LHCN-M2 (cell line): ENCODE data around the gene ERCC6L2. TPM values are rescaled to one million over a fixed set of nuclear protein-coding genes. Genes with fewer than 3 reads are reported as not detected.
A peak's percentile ranks its signal among the peaks of the same experiment; 100 is the strongest.

Experiments
- DNase-seq: peaks from one replicate; pipeline ENCODE4 v3.0.0-alpha.2; 2012; ENCODE audit warnings: low read depth
- total RNA-seq: library from RNA; depleted of rRNA; stranded (reverse); fragments of >200 nt; gene quantifications from 2 replicates; pipeline ENCODE4 v1.2.3, GENCODE V29; 2014

The ERCC6L2 gene
- total RNA-seq, 1 experiment from 2014 or later = 61.8 TPM

- no peak for DNase-seq
These were observed 101.9 kb downstream of the ERCC6L2 start for GRCh38 chr9:95977371-95977770.

DNA sequence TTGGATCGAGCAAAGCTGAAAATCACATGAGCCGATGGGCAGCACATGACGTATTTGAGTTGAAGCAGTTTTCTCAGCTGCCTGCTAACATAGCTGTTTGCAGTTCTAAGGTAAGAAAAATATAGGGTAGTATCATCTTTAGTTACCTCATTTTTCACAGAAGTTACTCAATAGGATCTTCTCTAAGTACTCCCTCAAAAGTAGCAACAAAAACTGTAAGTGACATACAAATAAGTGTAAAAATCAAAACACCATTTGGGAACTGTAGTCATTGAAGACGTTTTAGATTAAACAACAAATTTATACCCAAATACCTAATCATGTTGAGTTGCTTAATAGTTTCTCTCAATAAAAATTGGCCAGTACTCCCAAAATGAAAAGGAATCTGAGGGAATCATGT, 102.6 kb downstream of the ERCC6L2 start:
- DNase-seq = no peak

DNA sequence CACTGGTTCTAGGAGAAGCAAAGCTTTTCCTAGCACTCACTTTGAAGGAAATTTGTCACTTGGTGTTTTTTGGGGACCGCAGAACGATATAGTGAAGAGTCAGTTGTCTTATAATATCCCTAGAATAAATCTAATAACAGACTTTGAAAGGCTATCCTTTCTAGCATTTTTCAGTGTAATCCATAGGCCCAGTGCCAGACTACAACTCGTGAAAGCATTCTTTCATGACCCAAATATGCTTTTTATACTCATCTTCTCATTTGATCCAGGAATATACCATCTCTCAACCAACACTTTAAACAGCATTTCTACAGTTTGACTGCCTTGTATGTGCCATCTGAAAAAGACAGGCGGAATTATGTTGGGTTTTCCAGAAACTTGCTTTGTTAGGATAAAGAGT, 104.0 kb downstream of the ERCC6L2 start:
- peak; percentile 25 for DNase-seq

- DNase-seq = peak; percentile 89
These were observed 105.0 kb downstream of the ERCC6L2 start for GRCh38 chr9:95980262-95981125.

DNA sequence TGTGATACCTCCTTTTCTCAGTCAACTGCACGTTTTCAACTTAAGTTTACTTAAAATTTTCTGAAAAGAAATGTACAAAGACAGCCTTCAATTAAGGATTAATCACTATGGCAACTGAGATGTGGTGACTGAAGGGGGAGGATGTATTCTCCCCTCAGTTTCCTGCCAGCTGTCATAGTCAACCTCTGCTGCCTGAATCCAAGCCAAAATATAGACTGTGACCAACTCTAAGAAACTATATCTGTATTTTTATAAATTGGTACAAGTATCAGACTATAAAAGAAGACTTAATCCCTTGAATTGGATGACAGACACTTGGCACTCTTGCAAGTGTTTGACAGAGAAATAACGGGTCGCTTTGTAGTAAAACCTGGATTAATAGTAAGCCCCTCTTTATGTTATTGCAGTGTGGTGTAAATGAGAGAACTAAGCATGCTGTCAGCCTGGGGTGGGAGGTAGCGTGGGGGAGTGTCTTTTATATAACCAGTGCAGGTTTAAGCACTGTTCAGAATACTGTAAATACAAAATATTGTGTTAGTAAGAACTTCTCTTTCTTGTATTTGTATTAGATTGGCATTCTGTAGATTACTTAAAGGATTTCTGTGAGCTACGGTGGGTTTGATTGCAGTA, 106.4 kb downstream of the ERCC6L2 start:
- DNase-seq = peak; percentile 95

GRCh38 chr9:95985440-95986055, 110.1 kb downstream of the ERCC6L2 start:
- DNase-seq = no peak

DNA sequence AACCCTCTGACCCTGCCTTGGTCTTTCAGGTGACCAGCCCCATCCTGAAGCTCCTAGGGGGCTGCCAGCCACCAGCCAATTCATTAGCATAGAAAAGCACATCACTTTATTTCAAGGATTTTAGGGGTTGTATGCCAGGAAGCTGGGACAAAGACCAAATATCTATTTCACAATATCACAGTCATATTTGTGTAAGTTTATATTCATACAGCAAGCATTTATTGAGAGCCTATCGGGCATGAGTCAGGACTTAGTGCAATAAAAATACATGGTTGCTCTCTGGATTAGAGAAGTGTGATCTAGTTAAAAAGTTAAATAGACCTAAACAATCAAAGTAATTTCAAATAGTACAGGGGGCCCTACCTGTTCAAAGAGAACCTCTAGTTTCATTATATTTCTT, 113.8 kb downstream of the ERCC6L2 start:
- DNase-seq = peak; percentile 43

DNA sequence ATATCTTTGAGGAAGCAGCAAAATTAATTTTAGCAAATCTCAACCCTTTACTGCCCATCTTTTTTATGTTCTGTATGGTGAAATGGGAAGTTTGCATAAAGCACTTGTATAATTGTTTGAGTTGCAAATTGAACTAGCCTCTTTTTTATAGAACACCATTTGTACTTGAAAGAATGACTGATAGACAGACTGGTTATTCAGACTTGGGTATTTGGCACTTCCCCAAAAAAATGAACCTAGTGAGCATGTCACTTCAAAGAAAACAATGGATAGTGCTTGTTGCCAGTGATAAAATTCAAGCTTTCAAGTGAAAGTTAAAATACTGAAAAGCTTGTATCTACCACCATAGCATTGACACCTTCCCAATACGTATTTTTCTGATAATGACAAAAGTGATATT, 115.8 kb downstream of the ERCC6L2 start:
- DNase-seq = peak; percentile 36

- DNase-seq = no peak
These were observed 117.0 kb downstream of the ERCC6L2 start for GRCh38 chr9:95992536-95992935.

DNA sequence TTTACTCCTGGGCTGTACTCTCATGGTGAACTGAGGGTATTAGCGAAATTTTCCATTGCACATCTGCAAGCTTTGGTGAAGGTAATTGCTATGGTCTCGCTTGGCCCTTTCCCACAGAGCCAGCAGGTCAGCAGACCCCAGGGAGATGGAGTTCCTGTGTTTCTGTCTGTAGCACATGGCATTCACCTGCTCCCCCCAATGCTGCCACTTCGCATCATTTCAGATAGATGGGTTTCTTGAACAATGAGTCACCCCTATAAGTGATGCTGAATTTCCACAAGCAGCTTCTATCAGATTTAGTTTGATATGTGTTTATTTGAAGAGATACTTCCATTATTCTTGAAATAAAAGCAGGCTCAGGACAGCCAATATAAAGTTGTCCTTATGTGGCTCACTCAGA, 117.8 kb downstream of the ERCC6L2 start:
- no peak for DNase-seq

GRCh38 chr9:95999390-95999789, 123.9 kb downstream of the ERCC6L2 start:
- no peak for DNase-seq

DNA sequence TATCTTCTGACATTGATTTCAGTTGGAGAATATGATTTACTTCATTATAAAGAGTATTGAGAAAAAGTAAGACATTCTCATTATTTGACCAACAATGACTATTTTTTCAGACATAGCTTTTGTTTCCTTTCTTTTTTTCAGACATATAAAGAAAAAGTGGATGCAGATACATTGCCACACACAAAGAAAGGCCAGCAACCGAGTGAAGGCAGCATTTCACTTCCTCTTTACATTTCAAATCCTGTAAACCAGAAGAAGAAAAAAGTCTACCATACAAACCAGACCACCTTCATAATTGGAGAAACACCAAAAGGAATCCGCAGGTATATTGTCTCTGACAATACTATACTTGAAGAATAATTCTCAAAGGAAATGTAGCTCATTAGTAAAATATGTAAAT, 128.9 kb downstream of the ERCC6L2 start:
- DNase-seq = no peak

- no peak for DNase-seq
These were observed 130.9 kb downstream of the ERCC6L2 start for GRCh38 chr9:96006296-96006879.

GRCh38 chr9:96006961-96007360, 131.5 kb downstream of the ERCC6L2 start:
- DNase-seq = peak; percentile 89

DNA sequence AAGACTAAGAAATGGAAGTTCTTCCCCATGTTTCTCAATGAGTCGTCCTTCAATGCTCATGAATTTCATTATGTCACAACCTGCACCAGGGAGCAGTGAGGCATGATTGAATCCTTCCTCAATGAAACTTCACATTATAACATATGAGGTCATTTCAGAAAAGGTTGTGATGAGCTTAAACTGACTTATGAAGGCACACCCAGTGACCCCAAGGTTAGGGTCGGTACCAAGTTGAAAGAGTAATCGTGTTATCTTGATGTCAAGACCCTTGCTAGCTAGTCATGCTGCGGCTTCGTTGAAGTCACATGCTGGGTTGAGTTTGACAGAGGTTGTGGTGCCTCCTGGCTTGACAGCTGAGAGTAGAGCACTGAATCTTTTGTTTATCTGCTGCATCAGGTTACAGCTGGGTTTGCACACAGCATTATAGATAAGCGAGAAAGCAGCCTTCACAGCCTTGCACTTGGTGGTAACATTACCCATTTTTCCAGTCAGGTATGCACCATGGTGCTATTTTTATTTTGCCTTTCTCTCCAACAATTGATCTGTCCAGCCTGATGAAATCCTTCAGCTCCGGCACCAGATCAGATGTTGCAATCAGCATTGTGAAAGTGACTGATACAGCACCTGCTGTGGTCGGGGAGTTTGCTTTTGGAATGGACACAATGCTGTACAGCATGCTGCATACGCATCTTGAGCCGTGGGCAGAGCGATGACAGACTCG, 133.2 kb downstream of the ERCC6L2 start:
- peak; percentile 70 for DNase-seq

GRCh38 chr9:96009223-96009602, 133.7 kb downstream of the ERCC6L2 start:
- no peak for DNase-seq

GRCh38 chr9:96009690-96010472, 134.4 kb downstream of the ERCC6L2 start:
- DNase-seq = peak; percentile 76

GRCh38 chr9:96014078-96014477, 138.6 kb downstream of the ERCC6L2 start:
- DNase-seq = no peak

DNA sequence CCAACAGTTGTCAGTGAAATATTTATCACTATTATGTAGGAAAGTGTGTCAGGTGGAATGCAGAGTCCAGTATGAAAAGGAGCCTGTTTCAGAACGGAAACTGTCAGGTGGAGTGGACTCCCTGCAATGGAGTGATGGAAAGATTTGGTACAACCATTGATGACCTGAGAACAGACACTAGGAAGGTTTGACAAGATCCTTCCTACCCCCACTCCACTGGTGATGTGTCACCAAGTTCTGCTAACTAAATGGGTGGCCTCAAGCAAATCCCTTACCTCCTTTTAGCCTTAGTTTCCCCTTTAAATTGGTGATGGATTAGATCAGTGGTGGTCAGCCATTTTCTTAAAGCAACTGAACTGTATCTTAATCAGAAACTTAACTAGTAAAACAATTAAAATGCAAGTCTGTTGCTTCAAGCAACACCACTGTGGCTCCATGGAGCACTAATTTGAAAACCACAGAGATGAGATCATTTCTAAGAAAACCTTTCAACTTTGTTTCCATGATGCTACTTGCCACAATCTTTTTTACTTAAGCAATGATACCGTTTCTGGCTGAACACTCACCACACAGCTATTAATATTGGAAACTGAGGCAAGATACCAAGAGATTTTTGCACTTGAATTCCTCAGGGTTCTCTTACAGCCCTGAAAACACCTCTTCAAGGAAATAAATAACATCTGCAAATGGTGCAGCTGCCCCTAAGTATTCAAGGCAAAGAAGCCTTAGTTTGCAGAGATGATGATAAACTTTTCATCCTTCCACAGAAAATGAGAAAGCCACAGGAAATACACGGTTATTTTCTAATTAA, 140.6 kb downstream of the ERCC6L2 start:
- DNase-seq = no peak
